WTC11 (cell line): ENCODE data around the gene GABRA4. TPM values are rescaled to one million over a fixed set of nuclear protein-coding genes. Genes with fewer than 3 reads are reported as not detected.

Experiments used
- ATAC-seq: fragments of 200-7000 bp; cut with Tn5 transposase; 2 replicates; pipeline ENCODE4 v1.10.0; 2021; ENCODE audit warnings: mild to moderate bottlenecking, moderate library complexity
- CTCF ChIA-PET: fragments of 300-600 bp; sonication (Branson Sonifier 250); formaldehyde crosslinking; loops from one replicate; lab custom pipeline; 2021; ENCODE audit warnings: antibody characterized with exemption; lab: Charles Lee
- POLR2A ChIA-PET: fragments of 350-600 bp; sonication (Branson Sonifier 250); formaldehyde crosslinking; loops from one replicate; lab custom pipeline; 2021; ENCODE audit warnings: antibody characterized with exemption; lab: Charles Lee
- DNase-seq: peaks from one replicate; pipeline ENCODE4 v3.0.0; 2021; ENCODE audit warnings: low spot score
- H3K27ac Mint-ChIP-seq: 2 replicates; pipeline ENCODE4 v1.8.0; 2021; ENCODE audit warnings: mixed read lengths
- H3K27me3 Mint-ChIP-seq: 2 replicates; pipeline ENCODE4 v1.8.0; 2021; ENCODE audit warnings: low read depth, mild to moderate bottlenecking, moderate library complexity, mixed read lengths
- H3K36me3 Mint-ChIP-seq: 2 replicates; pipeline ENCODE4 v1.8.0; 2021; ENCODE audit warnings: mixed read lengths
- H3K4me1 Mint-ChIP-seq: 2 replicates; pipeline ENCODE4 v1.8.0; 2022; ENCODE audit warnings: mixed read lengths
- H3K4me3 Mint-ChIP-seq: 2 replicates; pipeline ENCODE4 v1.8.0; 2021; ENCODE audit warnings: mild to moderate bottlenecking, moderate library complexity, mixed read lengths
- H3K9me3 Mint-ChIP-seq: 2 replicates; pipeline ENCODE4 v1.8.0; 2021; ENCODE audit warnings: mixed read lengths
- AFF4 ChIP-seq: sonication (generic); formaldehyde crosslinking; IDR thresholded peaks from 2 replicates; pipeline ENCODE4 v1.8.1; 2023; ENCODE audit warnings: mild to moderate bottlenecking, missing genetic modification reagents, borderline replicate concordance
- CTCF ChIP-seq: fragments of 200-600 bp; IDR thresholded peaks from 2 replicates; pipeline ENCODE4 v1.8.0; 2022; ENCODE audit warnings: antibody characterized with exemption
- FOXP1 ChIP-seq: sonication (generic); formaldehyde crosslinking; IDR thresholded peaks from 2 replicates; pipeline ENCODE4 v1.8.0; 2022; ENCODE audit warnings: missing genetic modification reagents, mild to moderate bottlenecking, moderate library complexity, borderline replicate concordance
- GABPB1 ChIP-seq: sonication (generic); formaldehyde crosslinking; IDR thresholded peaks from 2 replicates; pipeline ENCODE4 v1.8.1; 2023; ENCODE audit warnings: mild to moderate bottlenecking, missing genetic modification reagents
- GTF2I ChIP-seq: fragments of 250-450 bp; sonication (Bioruptor Pico); conservative IDR thresholded peaks from 2 replicates; pipeline ENCODE4 v1.4.0; 2021; ENCODE audit warnings: mild to moderate bottlenecking
- HMGA2 ChIP-seq: fragments of 250-450 bp; sonication (Bioruptor Pico); IDR thresholded peaks from 2 replicates; pipeline ENCODE4 v1.4.0; 2021; ENCODE audit warnings: mild to moderate bottlenecking, moderate library complexity
- KAT7 ChIP-seq: sonication (generic); formaldehyde crosslinking; IDR thresholded peaks from 2 replicates; pipeline ENCODE4 v1.8.1; 2023; ENCODE audit warnings: missing genetic modification reagents, mild to moderate bottlenecking, borderline replicate concordance
- MAX ChIP-seq: sonication (generic); formaldehyde crosslinking; IDR thresholded peaks from 2 replicates; pipeline ENCODE4 v1.8.0; 2022; ENCODE audit warnings: mild to moderate bottlenecking, missing genetic modification reagents
- PREB ChIP-seq: sonication (generic); formaldehyde crosslinking; IDR thresholded peaks from 2 replicates; pipeline ENCODE4 v1.8.1; 2022; ENCODE audit warnings: mild to moderate bottlenecking, missing genetic modification reagents, moderate library complexity, borderline replicate concordance
- SMAD3 ChIP-seq: sonication (generic); formaldehyde crosslinking; IDR thresholded peaks from 2 replicates; pipeline ENCODE4 v1.8.0; 2022; ENCODE audit warnings: missing genetic modification reagents, mild to moderate bottlenecking, borderline replicate concordance
- SP1 ChIP-seq: sonication (generic); formaldehyde crosslinking; conservative IDR thresholded peaks from 2 replicates; pipeline ENCODE4 v1.8.1; 2022; ENCODE audit warnings: missing genetic modification reagents
- ZBTB21 ChIP-seq: sonication (generic); formaldehyde crosslinking; IDR thresholded peaks from 2 replicates; pipeline ENCODE4 v1.8.1; 2023; ENCODE audit warnings: mild to moderate bottlenecking, missing genetic modification reagents, borderline replicate concordance
- ZNF138 ChIP-seq: sonication (generic); formaldehyde crosslinking; conservative IDR thresholded peaks from 2 replicates; pipeline ENCODE4 v1.8.1; 2022; ENCODE audit warnings: mild to moderate bottlenecking, moderate library complexity, missing genetic modification reagents
- ZNF263 ChIP-seq: sonication (generic); formaldehyde crosslinking; IDR thresholded peaks from 2 replicates; pipeline ENCODE4 v1.8.1; 2022; ENCODE audit warnings: low read depth, mild to moderate bottlenecking, moderate library complexity, missing genetic modification reagents
- ZNF281 ChIP-seq: sonication (generic); formaldehyde crosslinking; IDR thresholded peaks from 2 replicates; pipeline ENCODE4 v1.8.0; 2023; ENCODE audit warnings: mild to moderate bottlenecking, missing genetic modification reagents
- ZNF423 ChIP-seq: fragments of 250-450 bp; sonication (Bioruptor Pico); IDR thresholded peaks from 2 replicates; pipeline ENCODE4 v2.1.2; 2022; ENCODE audit warnings: mild to moderate bottlenecking, moderate library complexity
- ZNF512 ChIP-seq: sonication (generic); formaldehyde crosslinking; IDR thresholded peaks from 2 replicates; pipeline ENCODE4 v1.8.1; 2022; ENCODE audit warnings: missing genetic modification reagents, borderline replicate concordance
- ZNF532 ChIP-seq: fragments of 250-450 bp; sonication (Bioruptor Pico); IDR thresholded peaks from 2 replicates; pipeline ENCODE4 v1.9.0; 2021; ENCODE audit warnings: mild to moderate bottlenecking, borderline replicate concordance
- total RNA-seq: library from RNA; stranded (reverse); gene quantifications from 3 replicates; pipeline ENCODE4 v1.2.3, GENCODE V29; 2021

The GABRA4 gene
- total RNA-seq, 1 experiment from 2014 or later: 0.20 TPM

GRCh38 chr4:46886711-46887110, 106.7 kb downstream of the GABRA4 start (continued):
- TF ChIP-seq ZNF281 (CRISPR knock-in tag) (no peak), PREB (CRISPR knock-in tag) (no peak), ZNF138 (CRISPR knock-in tag) (no peak), ZNF263 (CRISPR knock-in tag) (no peak)
- TF ChIP-seq, all 79 proteins: peak for 0

- CTCF ChIA-PET: interaction anchor here (0.8 kb wide), 1 partner anchor 244 kb away, joined by 4 read pairs; no protein-coding TSS in a partner anchor
- POLR2A ChIA-PET: no interaction called here
- Mint-ChIP-seq H3K27ac (no peak overlapping the region), H3K4me1 (no peaks in the 10 kb centered on the region), H3K9me3 (peaks cover 4% of the 10 kb centered on the region; the same call in 1 of the 2 replicates), H3K27me3 (no peaks in the 10 kb centered on the region; the same call in 1 of the 2 replicates), H3K4me3 (no peak overlapping the region), H3K36me3 (no peaks in the 10 kb centered on the region)
- DNase-seq (no peak), ATAC-seq (no peak)
- no peak for TF ChIP-seq AFF4
- TF ChIP-seq MAX (CRISPR knock-in tag): no peak
- TF ChIP-seq HMGA2 (CRISPR knock-in tag): no peak
- TF ChIP-seq KAT7: no peak
- TF ChIP-seq ZNF532 (CRISPR knock-in tag): no peak
- TF ChIP-seq ZNF423 (CRISPR knock-in tag): no peak
- TF ChIP-seq GTF2I (CRISPR knock-in tag): no peak
- no peak for TF ChIP-seq ZBTB21 (CRISPR knock-in tag)
- no peak for TF ChIP-seq ZNF263 (CRISPR knock-in tag)
- TF ChIP-seq CTCF: no peak
- TF ChIP-seq SP1 (CRISPR knock-in tag): no peak
- TF ChIP-seq ZNF512: no peak
- TF ChIP-seq SMAD3 (CRISPR knock-in tag): no peak
- TF ChIP-seq GABPB1 (CRISPR knock-in tag): no peak
- TF ChIP-seq FOXP1 (CRISPR knock-in tag): no peak
These were observed 114.7 kb downstream of the GABRA4 start for GRCh38 chr4:46878641-46879040.
